ENCODE measurements around the gene ANKRD34B. TPM values are rescaled to one million over a fixed set of nuclear protein-coding genes. Genes with fewer than 3 reads are reported as not detected.

ANKRD34B gene
- total RNA-seq, 1 donor from 2014 or later, result 2.5 TPM

DNA sequence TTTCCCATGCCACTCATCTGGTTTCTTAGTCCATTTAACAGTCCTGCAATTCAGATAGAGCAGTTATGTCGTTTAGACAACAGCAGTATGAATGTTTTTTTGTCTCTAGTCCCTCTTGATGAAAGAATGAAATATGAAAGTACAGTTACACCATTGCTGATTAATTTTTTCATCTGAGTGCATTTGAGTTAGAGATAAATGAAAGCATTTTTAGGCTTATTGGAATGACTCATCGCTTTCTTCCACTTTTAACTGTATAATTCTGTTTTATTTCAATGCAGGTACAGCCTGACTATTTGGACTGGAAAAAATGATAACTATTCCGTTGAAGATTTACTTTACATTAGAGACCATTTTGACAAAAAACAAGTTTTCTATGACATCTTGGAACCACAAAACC is 28.7 kb downstream of the ANKRD34B start:
- H3K79me2 ChIP-seq (ENCODE audit: low read depth), result no peaks in the 10 kb centered on the region
- no peaks in the 10 kb centered on the region for H3K27me3 ChIP-seq
- H3K9me3 ChIP-seq (ENCODE audit: low read depth), result no peaks in the 10 kb centered on the region
- H4K20me1 ChIP-seq (ENCODE audit: low read depth), result no peaks in the 10 kb centered on the region
- no peak overlapping the region for H3K9ac ChIP-seq
- TF ChIP-seq EZH2 (IDR thresholded peaks at IDR 0.05) (no peak), EZH2phosphoT487 (IDR thresholded peaks at IDR 0.05) (no peak)
- TF ChIP-seq, protein P1, sequence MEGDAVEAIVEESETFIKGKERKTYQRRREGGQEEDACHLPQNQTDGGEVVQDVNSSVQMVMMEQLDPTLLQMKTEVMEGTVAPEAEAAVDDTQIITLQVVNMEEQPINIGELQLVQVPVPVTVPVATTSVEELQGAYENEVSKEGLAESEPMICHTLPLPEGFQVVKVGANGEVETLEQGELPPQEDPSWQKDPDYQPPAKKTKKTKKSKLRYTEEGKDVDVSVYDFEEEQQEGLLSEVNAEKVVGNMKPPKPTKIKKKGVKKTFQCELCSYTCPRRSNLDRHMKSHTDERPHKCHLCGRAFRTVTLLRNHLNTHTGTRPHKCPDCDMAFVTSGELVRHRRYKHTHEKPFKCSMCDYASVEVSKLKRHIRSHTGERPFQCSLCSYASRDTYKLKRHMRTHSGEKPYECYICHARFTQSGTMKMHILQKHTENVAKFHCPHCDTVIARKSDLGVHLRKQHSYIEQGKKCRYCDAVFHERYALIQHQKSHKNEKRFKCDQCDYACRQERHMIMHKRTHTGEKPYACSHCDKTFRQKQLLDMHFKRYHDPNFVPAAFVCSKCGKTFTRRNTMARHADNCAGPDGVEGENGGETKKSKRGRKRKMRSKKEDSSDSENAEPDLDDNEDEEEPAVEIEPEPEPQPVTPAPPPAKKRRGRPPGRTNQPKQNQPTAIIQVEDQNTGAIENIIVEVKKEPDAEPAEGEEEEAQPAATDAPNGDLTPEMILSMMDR (IDR thresholded peaks at IDR 0.05), result no peak
- peaks cover 2% of the 10 kb centered on the region for H3K27me3 Mint-ChIP-seq (ENCODE audit: insufficient read depth, low read depth)
- no peaks in the 10 kb centered on the region for H3F3A ChIP-seq (ENCODE audit: low read depth)
- no peak overlapping the region for H3K4me3 Mint-ChIP-seq
- H2AFZ ChIP-seq (replicated peaks), result peak overlapping the region; percentile 44
- H3K36me3 ChIP-seq, result no peaks in the 10 kb centered on the region
- peaks cover 12% of the 10 kb centered on the region for H3K9me3 Mint-ChIP-seq
- no peak for DNase-seq (ENCODE audit: low spot score)
- H3K4me3 ChIP-seq, result no peak overlapping the region
- H3K27ac Mint-ChIP-seq, result peak overlapping the region; percentile 27
- H3K4me1 ChIP-seq, result no peaks in the 10 kb centered on the region
- H3K27ac ChIP-seq, result no peak overlapping the region
- no peaks in the 10 kb centered on the region for H3K36me3 Mint-ChIP-seq
- H3K4me2 ChIP-seq, result no peak overlapping the region
- H3K4me1 Mint-ChIP-seq, result peaks cover 2% of the 10 kb centered on the region

DNA sequence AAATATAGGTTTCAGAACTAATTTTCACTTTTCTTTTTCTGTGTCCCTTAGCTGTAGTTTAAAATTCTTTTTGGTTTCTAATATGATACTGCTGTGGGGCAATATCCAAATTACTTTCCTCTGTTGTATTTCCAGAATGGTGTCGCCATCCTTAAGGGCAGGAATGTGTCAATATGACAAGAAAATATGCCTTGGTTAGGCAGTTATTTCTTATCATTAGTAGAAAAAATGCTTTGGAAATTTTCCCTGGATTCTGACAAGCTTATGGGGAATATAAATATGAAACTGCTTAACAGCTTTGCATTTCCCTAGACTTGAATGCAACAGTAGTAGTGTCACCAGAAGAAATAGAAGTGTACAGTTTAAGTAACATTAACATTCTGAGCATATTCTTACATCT is 29.4 kb downstream of the ANKRD34B start:
- Histone ChIP-seq H3K79me2 (ENCODE audit: low read depth) (no peaks in the 10 kb centered on the region), H3K36me3 (no peaks in the 10 kb centered on the region), H3K4me2 (no peak overlapping the region), H3K27me3 (no peaks in the 10 kb centered on the region), H3K4me3 (no peak overlapping the region), H2AFZ (replicated peaks) (no peak overlapping the region), H4K20me1 (ENCODE audit: low read depth) (no peaks in the 10 kb centered on the region), H3K27ac (no peak overlapping the region), H3K9me3 (ENCODE audit: low read depth) (no peaks in the 10 kb centered on the region), H3F3A (ENCODE audit: low read depth) (no peaks in the 10 kb centered on the region), H3K4me1 (no peaks in the 10 kb centered on the region), H3K9ac (no peak overlapping the region)
- TF ChIP-seq EZH2 (IDR thresholded peaks at IDR 0.05) (no peak), EZH2phosphoT487 (IDR thresholded peaks at IDR 0.05) (no peak)
- TF ChIP-seq, protein P1 (IDR thresholded peaks at IDR 0.05), result no peak
- H3K4me1 Mint-ChIP-seq, result peaks cover 2% of the 10 kb centered on the region
- no peak overlapping the region for H3K27ac Mint-ChIP-seq
- DNase-seq (ENCODE audit: low spot score), result no peak
- peaks cover 2% of the 10 kb centered on the region for H3K27me3 Mint-ChIP-seq (ENCODE audit: insufficient read depth, low read depth)
- H3K9me3 Mint-ChIP-seq, result peaks cover 14% of the 10 kb centered on the region
- H3K4me3 Mint-ChIP-seq, result no peak overlapping the region
- H3K36me3 Mint-ChIP-seq, result no peaks in the 10 kb centered on the region

DNA sequence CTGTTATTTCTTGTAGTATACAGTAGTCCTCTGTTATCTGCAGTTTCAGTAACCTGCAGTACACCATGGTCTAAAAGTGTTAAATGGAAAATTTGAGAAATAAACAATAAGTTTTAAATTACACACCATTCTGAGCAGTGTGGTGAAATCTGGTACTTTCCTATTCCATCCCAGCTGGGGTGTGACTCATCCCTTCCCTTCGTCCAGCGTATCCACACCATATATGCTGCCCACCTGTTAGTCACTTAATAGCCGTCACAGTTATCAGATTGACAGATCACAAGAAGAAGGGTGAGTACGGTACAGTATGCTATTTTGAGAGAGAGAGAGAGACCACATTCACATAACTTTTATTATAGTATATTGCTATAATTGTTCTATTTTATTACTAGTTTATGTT is 53.3 kb downstream of the ANKRD34B start:
- Mint-ChIP-seq H3K4me3 (no peak overlapping the region), H3K27me3 (ENCODE audit: insufficient read depth, low read depth) (no peaks in the 10 kb centered on the region), H3K4me1 (no peaks in the 10 kb centered on the region), H3K9me3 (no peaks in the 10 kb centered on the region), H3K27ac (no peak overlapping the region), H3K36me3 (no peaks in the 10 kb centered on the region)
- Histone ChIP-seq H3K36me3 (no peaks in the 10 kb centered on the region), H3K4me3 (no peak overlapping the region), H3K4me2 (no peak overlapping the region), H3K27me3 (no peaks in the 10 kb centered on the region), H4K20me1 (ENCODE audit: low read depth) (no peaks in the 10 kb centered on the region), H3K27ac (no peak overlapping the region), H3K4me1 (no peaks in the 10 kb centered on the region), H3K79me2 (ENCODE audit: low read depth) (no peaks in the 10 kb centered on the region), H3K9me3 (ENCODE audit: low read depth) (no peaks in the 10 kb centered on the region), H3F3A (ENCODE audit: low read depth) (no peaks in the 10 kb centered on the region), H3K9ac (no peak overlapping the region), H2AFZ (replicated peaks) (no peak overlapping the region)
- TF ChIP-seq, protein P1 (IDR thresholded peaks at IDR 0.05), result no peak
- TF ChIP-seq EZH2phosphoT487 (IDR thresholded peaks at IDR 0.05), result no peak
- no peak for TF ChIP-seq EZH2 (IDR thresholded peaks at IDR 0.05)
- DNase-seq (ENCODE audit: low spot score), result no peak

Measured in neural progenitor cell (in vitro differentiated cells).